GM18517 (cell line): ENCODE data around the gene LYPD3.
"Not testable (repeated sequence)": the region's sequence is repeated elsewhere in the genome, so short reads cannot be mapped to it uniquely, and the experiment has no call there.

Experiments
- ATAC-seq: cut with Tn5 transposase; IDR thresholded peaks from one replicate; pipeline ENCODE4 v1.9.1; 2021; ENCODE audit warnings: mild to moderate bottlenecking, moderate library complexity; ENCODE audit not compliant: unreplicated experiment

The LYPD3 gene

GRCh38 chr19:43462785-43463380 is 2.5 kb downstream of the LYPD3 start:
- ATAC-seq = no peak

- ATAC-seq = no peak
Observed at GRCh38 chr19:43462383-43462782, 3.0 kb downstream of the LYPD3 start.

- ATAC-seq = no peak
Observed at GRCh38 chr19:43461303-43461702, 4.1 kb downstream of the LYPD3 start.

GRCh38 chr19:43460362-43461016 is 4.9 kb downstream of the LYPD3 start:
- no peak for ATAC-seq

- no peak for ATAC-seq
Observed at GRCh38 chr19:43457809-43458208, 7.6 kb downstream of the LYPD3 start.

GRCh38 chr19:43455321-43456113 is 9.9 kb downstream of the LYPD3 start:
- no peak for ATAC-seq

- no peak for ATAC-seq
Observed at GRCh38 chr19:43454031-43454430, 11.4 kb downstream of the LYPD3 start.

GRCh38 chr19:43452582-43452981 is 12.8 kb downstream of the LYPD3 start:
- ATAC-seq = no peak

- no peak for ATAC-seq
Observed at GRCh38 chr19:43450545-43450997, 14.8 kb downstream of the LYPD3 start.

GRCh38 chr19:43447655-43448054 is 17.8 kb downstream of the LYPD3 start:
- no peak for ATAC-seq

GRCh38 chr19:43446746-43447489 is 18.5 kb downstream of the LYPD3 start:
- no peak for ATAC-seq

- ATAC-seq = no peak
Observed at GRCh38 chr19:43445426-43445825, 20.0 kb downstream of the LYPD3 start.

- no peak for ATAC-seq
Observed at GRCh38 chr19:43444531-43445287, 20.7 kb downstream of the LYPD3 start.

- ATAC-seq = not testable (repeated sequence)
Observed at GRCh38 chr19:43444091-43444490, 21.3 kb downstream of the LYPD3 start.

- ATAC-seq = no peak
Observed at GRCh38 chr19:43441716-43442115, 23.7 kb downstream of the LYPD3 start.

- ATAC-seq = no peak
Observed at GRCh38 chr19:43439709-43440063, 25.7 kb downstream of the LYPD3 start.

- no peak for ATAC-seq
Observed at GRCh38 chr19:43439032-43439708, 26.2 kb downstream of the LYPD3 start.

- ATAC-seq = no peak
Observed at GRCh38 chr19:43438291-43439031, 26.9 kb downstream of the LYPD3 start.

GRCh38 chr19:43437712-43438111 is 27.7 kb downstream of the LYPD3 start:
- no peak for ATAC-seq
